OCI-LY3 (cell line): ENCODE data around the gene UBE2E2.

ENCODE experiments used
- EZH2phosphoT487 ChIP-seq: fragments of 200-600 bp; shearing (Covaris generic); IDR thresholded peaks from 2 replicates; pipeline ENCODE4 v1.6.1; 2018; ENCODE audit warnings: antibody characterized with exemption, mixed run types, low read depth
- TF ChIP-seq, protein P1 (sequence below): fragments of 200-600, 300-600 bp; sonication (generic); IDR thresholded peaks from 2 replicates; pipeline ENCODE4 v1.5.1; 2014; ENCODE audit warnings: antibody characterized with exemption, low read length, low read depth

DNA sequence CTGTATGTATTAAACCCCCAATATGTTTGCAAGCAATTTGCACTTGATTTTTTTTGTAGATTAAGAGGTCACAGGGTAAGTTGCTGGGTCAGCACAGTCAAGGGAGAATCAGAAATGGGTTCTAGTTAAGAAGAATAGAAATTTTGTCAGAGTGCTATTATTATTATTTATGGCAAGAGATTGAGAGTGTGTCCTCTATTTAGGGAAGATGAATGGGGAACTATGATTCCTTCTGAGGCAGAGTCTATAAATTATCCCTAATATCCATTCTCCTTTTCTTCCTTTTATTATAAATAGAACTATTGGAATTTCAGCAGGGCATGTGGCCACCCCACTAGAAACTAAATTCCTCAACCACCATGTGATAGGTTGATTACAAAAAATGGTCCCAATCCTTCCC lies 392.7 kb downstream of the UBE2E2 start:
- TF ChIP-seq, protein P1, sequence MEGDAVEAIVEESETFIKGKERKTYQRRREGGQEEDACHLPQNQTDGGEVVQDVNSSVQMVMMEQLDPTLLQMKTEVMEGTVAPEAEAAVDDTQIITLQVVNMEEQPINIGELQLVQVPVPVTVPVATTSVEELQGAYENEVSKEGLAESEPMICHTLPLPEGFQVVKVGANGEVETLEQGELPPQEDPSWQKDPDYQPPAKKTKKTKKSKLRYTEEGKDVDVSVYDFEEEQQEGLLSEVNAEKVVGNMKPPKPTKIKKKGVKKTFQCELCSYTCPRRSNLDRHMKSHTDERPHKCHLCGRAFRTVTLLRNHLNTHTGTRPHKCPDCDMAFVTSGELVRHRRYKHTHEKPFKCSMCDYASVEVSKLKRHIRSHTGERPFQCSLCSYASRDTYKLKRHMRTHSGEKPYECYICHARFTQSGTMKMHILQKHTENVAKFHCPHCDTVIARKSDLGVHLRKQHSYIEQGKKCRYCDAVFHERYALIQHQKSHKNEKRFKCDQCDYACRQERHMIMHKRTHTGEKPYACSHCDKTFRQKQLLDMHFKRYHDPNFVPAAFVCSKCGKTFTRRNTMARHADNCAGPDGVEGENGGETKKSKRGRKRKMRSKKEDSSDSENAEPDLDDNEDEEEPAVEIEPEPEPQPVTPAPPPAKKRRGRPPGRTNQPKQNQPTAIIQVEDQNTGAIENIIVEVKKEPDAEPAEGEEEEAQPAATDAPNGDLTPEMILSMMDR, result no peak
- no peak for TF ChIP-seq EZH2phosphoT487
